ENCODE measurements around the gene WFIKKN2. TPM values are rescaled to one million over a fixed set of nuclear protein-coding genes. Genes with fewer than 3 reads are reported as not detected.

Gene WFIKKN2
- total and polyA plus RNA-seq, 2 of the 8 experiments (the other 6 are each of a cell fraction or from before 2014, with no cell fraction given), result 0.07 to 0.30 TPM

GRCh38 chr17:50790618-50791017 lies 44.8 kb upstream of the WFIKKN2 start:
- CTCF ChIA-PET (ENCODE audit: partially characterized antibody), result interaction anchor here (0.7 to 1.9 kb wide), 15 partner anchors 9 to 165 kb away, joined by 3 to 8 read pairs (median 4); no protein-coding TSS in a partner anchor
- no peak overlapping the region for H3K56ac ChIP-seq (replicated peaks; ENCODE audit: insufficient read length, low read depth, low read length)

More at GRCh38 chr17:50790618-50791017, 44.8 kb upstream of the WFIKKN2 start:
- Histone ChIP-seq H3K79me1 (ENCODE audit: low read depth, low read length) (no peaks in the 10 kb centered on the region), H4K8ac (ENCODE audit: extremely low read depth, insufficient read depth, low read length) (no peak overlapping the region), H4K5ac (ENCODE audit: insufficient read length, low read depth, low read length) (no peak overlapping the region), H3K36me3 (ENCODE audit: control insufficient read depth in 2 of 4, insufficient read depth in 4 of 4, low read length in 3 of 4) (no peaks in the 10 kb centered on the region), H3K4ac (replicated peaks; ENCODE audit: insufficient read length, low read depth, low read length) (no peak overlapping the region), H3K14ac (ENCODE audit: insufficient read length) (no peak overlapping the region), H4K20me1 (replicated peaks in 1 of 2; ENCODE audit: control insufficient read depth in 1 of 2, insufficient read depth in 2 of 2, low read length in 2 of 2) (no peaks in the 10 kb centered on the region), H2BK15ac (ENCODE audit: low read length) (no peak overlapping the region), H3K27me3 (replicated peaks in 1 of 4; ENCODE audit: control insufficient read depth in 3 of 4, extremely low read depth in 1 of 4, insufficient read depth in 3 of 4, low read length in 3 of 4) (no peaks in the 10 kb centered on the region), H2AFZ (ENCODE audit: low read length) (no peak overlapping the region), H4K91ac (replicated peaks; ENCODE audit: insufficient read length, low read length) (peak overlapping the region; percentile 70), H3K27ac (ENCODE audit: low read depth, low read length) (no peak overlapping the region), H3K23me2 (ENCODE audit: low read depth, low read length) (no peaks in the 10 kb centered on the region), H2AK5ac (ENCODE audit: low read depth, low read length) (0 out of 2 replicates have a peak overlapping the region, but pooled peaks have one; percentile 24), H2BK12ac (ENCODE audit: low read depth, low read length) (0 out of 2 replicates have a peak overlapping the region, but pooled peaks have one; percentile 33), H3K79me2 (ENCODE audit: control insufficient read depth in 1 of 2, insufficient read depth in 2 of 2, low read length in 2 of 2) (no peaks in the 10 kb centered on the region), H3K9me3 (ENCODE audit: insufficient read depth in 2 of 2, low read depth in 1 of 2, low read length in 1 of 2) (no peaks in the 10 kb centered on the region), H3K4me3 (ENCODE audit: extremely low read depth in 1 of 4, insufficient read depth in 2 of 4, low read depth in 3 of 4, low read length in 4 of 4) (no peak overlapping the region), H3K23ac (ENCODE audit: insufficient read length) (no peak overlapping the region), H3K4me1 (replicated peaks in 1 of 4; ENCODE audit: control insufficient read depth in 3 of 4, insufficient read depth in 4 of 4, low read length in 3 of 4) (peaks cover 0 to 5% (median 0%) of the 10 kb centered on the region in 4 experiments; a peak in 2 of 7 replicates), H2BK20ac (ENCODE audit: low read length) (0 out of 2 replicates have a peak overlapping the region, but pooled peaks have one; percentile 37), H3K9ac (replicated peaks in 1 of 4; ENCODE audit: extremely low read depth in 1 of 4, low read depth in 3 of 4, low read length in 3 of 4) (no peak overlapping the region), H2BK5ac (ENCODE audit: low read depth, low read length) (0 out of 2 replicates have a peak overlapping the region, but pooled peaks have one; percentile 41), H3K18ac (ENCODE audit: extremely low read depth, low read length) (no peak overlapping the region), H3K4me2 (ENCODE audit: insufficient read depth in 1 of 2, low read depth in 2 of 2, low read length in 2 of 2) (no peak overlapping the region), H2BK120ac (replicated peaks; ENCODE audit: low read depth, low read length) (no peak overlapping the region)
- POLR2A ChIA-PET (ENCODE audit: partially characterized antibody), result interaction anchor here (1.0 to 1.5 kb wide), 3 partner anchors 13 to 76 kb away, joined by 3 read pairs; no protein-coding TSS in a partner anchor
- TF ChIP-seq NRF1 (IDR thresholded peaks at IDR 0.05; ENCODE audit: low read depth, low read length) (no peak), CHD1 (IDR thresholded peaks at IDR 0.05; ENCODE audit: low read depth, low read length) (no peak), TAF1 (IDR thresholded peaks at IDR 0.05; ENCODE audit: low read depth, low read length) (no peak), KDM5A (IDR thresholded peaks at IDR 0.05; ENCODE audit: low read length) (no peak)
- WGBS, 2 experiments (ENCODE audit: extremely low coverage in 1 of 2, insufficient coverage in 1 of 2, insufficient read length in 1 of 2, insufficient replicate concordance in 2 of 2, low coverage in 1 of 2, low lambda C conversion rate in 2 of 2, missing lambda C conversion rate in 1 of 2), result 92% methylated on average over 6 of the region's 6 CpGs; no CpG with 5 or more reads in 1 of the 2 experiments
- no peak for FAIRE-seq
- DNase-seq (ENCODE audit: low read depth in 1 of 2, low spot score in 2 of 2), result no peak

Measured in H1 (cell line).